B cell (primary cell): ENCODE measurements around the gene GCSAML.

ENCODE experiments used
- CTCF ChIP-seq: fragments of 200-600 bp; IDR thresholded peaks from one replicate; pipeline ENCODE4 v1.8.0; 2022; ENCODE audit warnings: antibody characterized with exemption, mild to moderate bottlenecking
- EZH2 ChIP-seq: IDR thresholded peaks from 2 replicates; pipeline ENCODE4 v1.6.1; 2012; ENCODE audit warnings: borderline replicate concordance, low read depth, mild to moderate bottlenecking, moderate library complexity, low read length; ENCODE audit not compliant: insufficient read depth, poor library complexity, severe bottlenecking

- TF ChIP-seq CTCF (no peak), EZH2 (no peak)
These were observed 8.4 kb upstream of the GCSAML start for GRCh38 chr1:247540581-247540980.
